Measurements from ENCODE around the gene FDXR. TPM values are rescaled to one million over a fixed set of nuclear protein-coding genes. Genes with fewer than 3 reads are reported as not detected.
"Not testable (repeated sequence)": the region's sequence is repeated elsewhere in the genome, so short reads cannot be mapped to it uniquely, and the experiment has no call there.

Gene FDXR
- total RNA-seq, 2 donors from 2014 or later, result 44.3 to 79.7 TPM

DNA sequence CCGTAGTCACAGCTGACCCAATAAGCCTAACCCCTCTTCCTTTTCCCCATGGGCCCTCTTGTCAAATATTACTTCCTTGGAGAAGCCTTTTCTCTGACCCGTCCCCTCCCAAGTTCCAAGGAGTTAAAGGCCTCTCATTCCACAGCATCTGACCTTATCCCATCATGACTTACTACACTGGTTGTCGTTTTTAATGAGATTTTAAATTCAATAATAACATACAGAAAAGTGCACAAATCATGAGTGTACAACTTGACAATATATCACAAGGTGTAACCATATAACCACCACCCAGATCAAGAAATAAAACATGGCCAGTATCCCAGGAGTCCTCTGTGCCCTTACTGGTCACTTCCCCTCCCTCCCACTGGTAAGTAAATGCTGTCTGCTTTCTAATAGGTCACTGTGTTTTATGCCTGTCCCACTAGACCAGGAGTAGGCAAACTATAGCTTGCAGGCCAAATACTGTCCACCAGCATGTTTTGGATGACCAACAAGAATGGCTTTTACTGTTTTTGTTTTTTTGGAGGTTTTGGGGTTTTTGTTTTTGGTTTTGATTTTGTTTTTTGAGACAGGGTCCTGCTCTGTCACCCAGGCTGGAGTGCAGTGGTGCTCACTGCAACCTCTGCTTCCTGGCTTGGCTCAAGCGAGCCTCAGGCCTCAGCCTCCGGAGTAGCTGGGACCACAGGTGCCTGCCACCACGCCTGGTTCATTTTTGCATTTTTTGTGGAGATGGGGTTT, 1.2 kb upstream of the FDXR start:
- peak overlapping the region; percentile 92 to 95 for H3K4me3 Mint-ChIP-seq
- H3K9me3 Mint-ChIP-seq, result no peaks in the 10 kb centered on the region
- H3K36me3 Mint-ChIP-seq (ENCODE audit: insufficient read depth in 2 of 2), result peaks cover 4 to 6% of the 10 kb centered on the region in 2 donors

GRCh38 chr17:74873037-74873873, 461 bp upstream of the FDXR start:
- peak; percentile 92 to 93 for ATAC-seq (replicated peaks in 1 of 2)
- Mint-ChIP-seq H3K4me3 (peak overlapping the region; percentile 92 to 95), H3K27ac (peak overlapping the region; percentile 99), H3K9me3 (no peaks in the 10 kb centered on the region), H3K27me3 (ENCODE audit: low read depth) (no peaks in the 10 kb centered on the region), H3K36me3 (ENCODE audit: insufficient read depth in 2 of 2) (peaks cover 4 to 6% of the 10 kb centered on the region in 2 donors), H3K4me1 (ENCODE audit: low read depth) (peaks cover 42% of the 10 kb centered on the region)
- DNase-seq, result peak; percentile 98

More for the DNA sequence above, 1.2 kb upstream of the FDXR start:
- DNase-seq (no peak), ATAC-seq (replicated peaks in 1 of 2) (no peak)
- no peaks in the 10 kb centered on the region for H3K27me3 Mint-ChIP-seq (ENCODE audit: low read depth)
- peak overlapping the region; percentile 99 for H3K27ac Mint-ChIP-seq
- peaks cover 36% of the 10 kb centered on the region for H3K4me1 Mint-ChIP-seq (ENCODE audit: low read depth)

DNA sequence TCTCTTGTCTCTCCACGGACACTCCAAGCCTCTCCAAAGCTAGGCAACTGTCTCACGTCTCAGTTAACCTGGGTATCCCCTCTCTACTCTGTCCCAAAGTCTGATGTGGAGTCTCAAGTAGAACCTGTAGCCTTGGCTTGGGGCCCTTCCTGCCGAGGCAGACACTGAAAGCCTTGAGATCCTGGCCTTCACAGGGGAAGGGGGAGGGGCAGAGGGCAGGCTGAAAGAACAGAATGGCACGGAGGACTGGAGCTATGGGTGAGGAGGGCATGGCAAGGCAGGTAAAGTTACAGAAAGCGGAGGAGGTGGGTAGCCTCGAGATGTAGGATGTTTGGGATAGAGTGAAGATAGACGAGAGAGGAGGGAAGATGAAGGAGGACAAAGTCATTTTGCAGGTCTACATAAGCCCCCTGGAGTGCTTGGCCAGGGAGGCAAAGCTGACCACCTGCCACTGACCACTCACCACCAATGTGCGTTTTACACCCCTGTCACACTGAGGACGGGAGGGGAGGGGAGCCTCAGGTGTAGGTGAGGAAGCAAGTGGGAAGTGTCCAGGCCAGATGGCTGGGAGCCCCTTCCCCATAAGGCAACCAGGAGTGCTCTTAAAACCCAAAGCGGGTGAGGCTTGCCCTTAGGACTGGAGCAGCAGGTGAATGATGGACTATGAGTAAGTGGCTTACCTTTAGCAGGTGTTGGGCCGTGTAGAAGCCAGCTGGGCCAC, 1.3 kb downstream of the FDXR start:
- H3K4me1 Mint-ChIP-seq (ENCODE audit: low read depth), result peaks cover 43% of the 10 kb centered on the region
- no peaks in the 10 kb centered on the region for H3K9me3 Mint-ChIP-seq
- no peak for DNase-seq
- peak overlapping the region; percentile 92 to 95 for H3K4me3 Mint-ChIP-seq
- no peak overlapping the region for H3K27ac Mint-ChIP-seq
- H3K36me3 Mint-ChIP-seq (ENCODE audit: insufficient read depth in 2 of 2), result peaks cover 4 to 6% of the 10 kb centered on the region in 2 donors
- ATAC-seq (replicated peaks in 1 of 2), result no peak
- no peaks in the 10 kb centered on the region for H3K27me3 Mint-ChIP-seq (ENCODE audit: low read depth)

DNA sequence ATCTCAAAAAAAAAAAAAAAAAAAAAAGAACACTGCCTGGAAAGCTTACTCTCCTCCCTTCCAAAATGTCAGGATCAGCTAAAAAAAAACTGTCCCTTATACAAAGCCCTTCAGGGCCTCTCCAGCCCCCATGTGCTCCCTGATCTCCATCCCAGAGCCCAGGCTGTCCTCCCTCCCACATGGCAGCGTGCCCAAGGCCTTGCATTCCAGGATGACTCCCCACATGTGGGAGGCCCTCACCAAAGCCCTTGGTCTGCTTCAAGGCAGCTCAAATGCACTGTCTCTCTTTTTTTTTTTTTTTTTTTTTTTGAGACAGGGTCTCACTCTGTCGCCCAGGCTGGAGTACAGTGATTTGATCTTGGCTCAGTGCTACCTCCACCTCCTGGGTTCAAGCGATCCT, 2.3 kb downstream of the FDXR start:
- H3K4me3 Mint-ChIP-seq, result no peak overlapping the region
- H3K36me3 Mint-ChIP-seq (ENCODE audit: insufficient read depth in 2 of 2), result peaks cover 4 to 6% of the 10 kb centered on the region in 2 donors
- ATAC-seq (replicated peaks in 1 of 2) (no peak), DNase-seq (no peak)
- H3K27ac Mint-ChIP-seq, result no peak overlapping the region
- no peaks in the 10 kb centered on the region for H3K27me3 Mint-ChIP-seq (ENCODE audit: low read depth)
- no peaks in the 10 kb centered on the region for H3K9me3 Mint-ChIP-seq
- H3K4me1 Mint-ChIP-seq (ENCODE audit: low read depth), result peaks cover 37% of the 10 kb centered on the region

GRCh38 chr17:74870028-74870427, 2.8 kb downstream of the FDXR start:
- ATAC-seq (replicated peaks in 1 of 2); DNase-seq; H3K4me3 Mint-ChIP-seq; H3K27me3 Mint-ChIP-seq (ENCODE audit: low read depth); H3K9me3 Mint-ChIP-seq; H3K36me3 Mint-ChIP-seq (ENCODE audit: insufficient read depth in 2 of 2); H3K27ac Mint-ChIP-seq: not testable (repeated sequence)
- peaks cover 36% of the 10 kb centered on the region for H3K4me1 Mint-ChIP-seq (ENCODE audit: low read depth)

- no peak for DNase-seq
- H3K27ac Mint-ChIP-seq, result no peak overlapping the region
- H3K9me3 Mint-ChIP-seq, result no peaks in the 10 kb centered on the region
- no peak for ATAC-seq (replicated peaks in 1 of 2)
- H3K36me3 Mint-ChIP-seq (ENCODE audit: insufficient read depth in 2 of 2), result peaks cover 4 to 6% of the 10 kb centered on the region in 2 donors
- no peaks in the 10 kb centered on the region for H3K27me3 Mint-ChIP-seq (ENCODE audit: low read depth)
- H3K4me1 Mint-ChIP-seq (ENCODE audit: low read depth), result peaks cover 36% of the 10 kb centered on the region
- no peak overlapping the region for H3K4me3 Mint-ChIP-seq
Measured at GRCh38 chr17:74868908-74869255, 3.9 kb downstream of the FDXR start.

GRCh38 chr17:74868251-74868907, 4.4 kb downstream of the FDXR start:
- H3K4me1 Mint-ChIP-seq (ENCODE audit: low read depth), result peaks cover 33% of the 10 kb centered on the region
- H3K4me3 Mint-ChIP-seq, result no peak overlapping the region
- no peak overlapping the region for H3K27ac Mint-ChIP-seq
- H3K9me3 Mint-ChIP-seq, result no peaks in the 10 kb centered on the region
- DNase-seq (no peak), ATAC-seq (replicated peaks in 1 of 2) (no peak)
- peaks cover 3 to 10% of the 10 kb centered on the region in 2 donors for H3K36me3 Mint-ChIP-seq (ENCODE audit: insufficient read depth in 2 of 2)
- H3K27me3 Mint-ChIP-seq (ENCODE audit: low read depth), result no peaks in the 10 kb centered on the region

DNA sequence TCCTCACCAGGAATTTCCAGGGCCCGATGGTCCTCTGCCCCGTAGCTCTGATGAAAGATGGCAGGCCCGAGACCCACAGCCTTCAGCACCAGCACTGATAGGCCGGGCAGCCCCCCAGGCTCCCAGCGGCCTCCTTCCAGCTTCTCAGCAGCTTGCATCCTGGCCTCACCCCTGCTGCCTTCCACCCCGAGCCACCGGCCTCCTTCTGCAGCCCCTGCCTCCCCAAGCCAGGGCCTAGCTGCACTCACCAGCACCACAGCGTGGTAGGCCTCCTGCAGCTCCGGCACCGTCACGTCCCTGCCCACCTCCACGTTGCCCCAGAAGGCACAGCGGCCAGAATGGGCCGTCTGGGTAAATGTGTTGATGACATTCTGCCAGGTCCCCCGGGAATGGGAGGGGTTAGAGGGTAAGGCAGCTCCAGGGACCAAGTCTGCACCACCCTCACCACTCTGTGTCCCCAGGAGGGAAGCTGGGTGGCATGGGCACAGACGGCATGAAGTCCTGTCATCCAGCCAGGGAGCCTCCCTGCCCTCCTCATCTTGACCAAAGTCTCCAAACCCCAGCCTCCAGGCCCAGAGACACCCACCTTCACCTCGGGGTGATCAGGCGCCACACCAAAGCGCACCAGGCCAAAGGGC, 6.5 kb downstream of the FDXR start:
- Mint-ChIP-seq H3K4me3 (no peak overlapping the region), H3K9me3 (no peaks in the 10 kb centered on the region), H3K27ac (no peak overlapping the region), H3K4me1 (ENCODE audit: low read depth) (peaks cover 19% of the 10 kb centered on the region), H3K27me3 (ENCODE audit: low read depth) (no peaks in the 10 kb centered on the region), H3K36me3 (ENCODE audit: insufficient read depth in 2 of 2) (peaks cover 0 to 6% of the 10 kb centered on the region in 2 donors)
- DNase-seq (no peak), ATAC-seq (replicated peaks in 1 of 2) (no peak)

GRCh38 chr17:74865504-74866197, 7.1 kb downstream of the FDXR start:
- peaks cover 0 to 6% of the 10 kb centered on the region in 2 donors for H3K36me3 Mint-ChIP-seq (ENCODE audit: insufficient read depth in 2 of 2)
- H3K9me3 Mint-ChIP-seq, result no peaks in the 10 kb centered on the region
- H3K4me1 Mint-ChIP-seq (ENCODE audit: low read depth), result peaks cover 15% of the 10 kb centered on the region
- DNase-seq (no peak), ATAC-seq (replicated peaks in 1 of 2) (no peak)
- H3K27ac Mint-ChIP-seq, result no peak overlapping the region
- H3K4me3 Mint-ChIP-seq, result no peak overlapping the region
- peaks cover 1% of the 10 kb centered on the region for H3K27me3 Mint-ChIP-seq (ENCODE audit: low read depth)

DNA sequence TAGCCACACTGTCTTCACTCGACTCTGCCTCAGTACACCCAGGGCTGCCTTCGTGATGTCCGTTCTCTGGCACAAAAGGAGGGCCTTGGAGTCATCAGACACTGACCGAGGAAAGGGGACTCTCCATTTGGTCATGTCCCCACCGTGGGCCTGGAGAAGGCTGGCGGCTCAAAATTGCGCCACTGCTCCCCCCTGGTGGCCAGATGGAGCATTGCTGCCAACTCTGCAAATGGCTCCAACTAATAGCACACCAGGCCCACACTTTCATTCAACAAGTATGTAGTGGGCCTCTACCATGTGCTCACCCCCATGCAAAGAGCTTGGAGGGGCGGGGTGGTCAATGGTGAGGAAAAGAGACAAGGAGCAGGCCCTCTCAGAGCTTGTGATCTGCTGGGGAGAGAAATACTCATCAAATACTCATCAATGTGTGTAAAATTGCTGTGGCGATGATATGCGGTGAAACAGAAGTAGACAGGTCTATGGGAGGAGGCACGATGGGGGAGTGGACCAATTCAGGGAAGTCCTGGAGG, 7.9 kb downstream of the FDXR start:
- Mint-ChIP-seq H3K27ac (no peak overlapping the region), H3K9me3 (no peaks in the 10 kb centered on the region), H3K36me3 (ENCODE audit: insufficient read depth in 2 of 2) (peaks cover 0 to 4% of the 10 kb centered on the region in 2 donors), H3K27me3 (ENCODE audit: low read depth) (peaks cover 8% of the 10 kb centered on the region), H3K4me3 (no peak overlapping the region), H3K4me1 (ENCODE audit: low read depth) (peaks cover 15% of the 10 kb centered on the region)
- DNase-seq (peak; percentile 64 to 78), ATAC-seq (replicated peaks in 1 of 2) (peak; percentile 43 to 49)

GRCh38 chr17:74864297-74864865, 8.4 kb downstream of the FDXR start:
- peaks cover 0 to 4% of the 10 kb centered on the region in 2 donors for H3K36me3 Mint-ChIP-seq (ENCODE audit: insufficient read depth in 2 of 2)
- H3K27me3 Mint-ChIP-seq (ENCODE audit: low read depth), result peaks cover 8% of the 10 kb centered on the region
- peaks cover 15% of the 10 kb centered on the region for H3K4me1 Mint-ChIP-seq (ENCODE audit: low read depth)
- H3K27ac Mint-ChIP-seq, result no peak overlapping the region
- no peak for DNase-seq
- no peak overlapping the region for H3K4me3 Mint-ChIP-seq
- ATAC-seq (replicated peaks in 1 of 2), result no peak
- H3K9me3 Mint-ChIP-seq, result no peaks in the 10 kb centered on the region
